Skeletal muscle tissue (tissue), 4 donors: ENCODE data around the gene TRIM23. TPM values are rescaled to one million over a fixed set of nuclear protein-coding genes. Genes with fewer than 3 reads are reported as not detected.

Experiments used
- H3K27ac ChIP-seq: one replicate; pipeline ENCODE4 v1.7.0; 2013; ENCODE audit warnings: mild to moderate bottlenecking, low read depth, low read length, inconsistent platforms
- H3K27me3 ChIP-seq, 3 donors: one replicate each; pipeline ENCODE4 v1.7.0; 2013; ENCODE audit warnings: low read length in 3 of 3; ENCODE audit not compliant: control insufficient read depth in 3 of 3, insufficient read depth in 3 of 3
- H3K36me3 ChIP-seq, 3 donors: one replicate each; pipeline ENCODE4 v1.7.0; 2013; ENCODE audit warnings: low read length in 3 of 3; ENCODE audit not compliant: control insufficient read depth in 3 of 3, insufficient read depth in 3 of 3
- H3K4me1 ChIP-seq, 3 donors: one replicate each; pipeline ENCODE4 v1.7.0; 2013; ENCODE audit warnings: low read length in 3 of 3, mild to moderate bottlenecking in 3 of 3; ENCODE audit not compliant: control insufficient read depth in 3 of 3, insufficient read depth in 3 of 3
- H3K4me3 ChIP-seq, 3 donors: one replicate each; pipeline ENCODE4 v1.7.0; 2013; ENCODE audit warnings: low read length in 3 of 3
- H3K9ac ChIP-seq, 3 donors: one replicate each; pipeline ENCODE4 v1.7.0; 2013; ENCODE audit warnings: low read length in 3 of 3, mild to moderate bottlenecking in 3 of 3, moderate library complexity in 2 of 3, low read depth in 1 of 3
- H3K9me3 ChIP-seq, 3 donors: one replicate each; pipeline ENCODE4 v1.7.0; 2013; ENCODE audit warnings: low read length in 3 of 3; ENCODE audit not compliant: control insufficient read depth in 3 of 3
- total RNA-seq: library from RNA; depleted of rRNA; stranded (reverse); fragments of >200 nt; gene quantifications from one replicate; pipeline ENCODE4 v1.2.3, GENCODE V29; 2014
- donor health status: Osteomylitis.

Gene TRIM23
- total RNA-seq, result 25.6 TPM

DNA sequence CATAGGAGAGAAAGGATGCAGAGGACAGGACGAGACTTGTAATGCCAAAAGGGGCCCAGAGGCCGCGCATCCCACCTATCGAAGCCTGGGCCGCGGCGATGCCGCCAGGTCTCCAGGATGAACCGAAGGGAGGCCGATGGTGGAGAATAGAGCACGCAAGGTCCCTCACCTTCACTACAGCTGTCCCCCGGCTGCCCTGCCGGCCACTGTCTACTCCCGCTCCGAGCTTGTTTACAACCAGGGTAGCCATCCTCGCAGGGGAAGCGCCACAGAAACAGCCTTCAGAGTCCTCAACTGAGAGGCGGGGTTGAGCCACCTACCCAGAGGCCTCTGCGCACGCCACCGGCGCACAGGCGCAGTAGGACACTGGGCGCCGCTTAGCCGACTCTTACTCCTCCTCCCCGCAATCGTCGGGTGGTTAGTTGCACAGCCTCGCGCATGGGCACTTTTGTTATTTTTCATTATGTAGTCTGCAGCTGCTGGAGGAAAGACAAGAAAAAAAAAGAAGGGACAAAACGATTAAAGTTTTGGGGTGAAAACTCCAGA lies at the start of gene TRIM23:
Gene TRIM23 (minus strand): TSS at position 309 of the 546 bp plus-strand sequence. CDS start 59 bp downstream, at position 250.
- peak within 1 kb of the TSS; percentile 98 to 99 (median 98) for H3K9ac ChIP-seq
- no peaks in the 10 kb centered on the region for H3K36me3 ChIP-seq
- H3K4me3 ChIP-seq, result peak within 1 kb of the TSS; percentile 99
- H3K4me1 ChIP-seq, result peaks cover 16 to 33% (median 24%) of the 10 kb centered on the region in 3 donors
- no peaks in the 10 kb centered on the region for H3K9me3 ChIP-seq
- H3K27me3 ChIP-seq, result no peaks in the 10 kb centered on the region
- peak within 1 kb of the TSS; percentile 83 for H3K27ac ChIP-seq

- Histone ChIP-seq H3K4me1 (no peaks in the 10 kb centered on the region), H3K27ac (no peak overlapping the region), H3K9ac (no peak overlapping the region), H3K27me3 (no peaks in the 10 kb centered on the region), H3K36me3 (peaks cover 0 to 13% (median 4%) of the 10 kb centered on the region in 3 donors), H3K4me3 (no peak overlapping the region), H3K9me3 (no peaks in the 10 kb centered on the region)
These were observed 48.7 kb upstream of the TRIM23 start for GRCh38 chr5:65672796-65673195.

- Histone ChIP-seq H3K9me3 (no peaks in the 10 kb centered on the region), H3K27ac (no peak overlapping the region), H3K4me1 (no peaks in the 10 kb centered on the region), H3K36me3 (peaks cover 0 to 23% (median 9%) of the 10 kb centered on the region in 3 donors), H3K9ac (no peak overlapping the region), H3K27me3 (no peaks in the 10 kb centered on the region), H3K4me3 (no peak overlapping the region)
These were observed 44.6 kb upstream of the TRIM23 start for GRCh38 chr5:65668696-65669095.

DNA sequence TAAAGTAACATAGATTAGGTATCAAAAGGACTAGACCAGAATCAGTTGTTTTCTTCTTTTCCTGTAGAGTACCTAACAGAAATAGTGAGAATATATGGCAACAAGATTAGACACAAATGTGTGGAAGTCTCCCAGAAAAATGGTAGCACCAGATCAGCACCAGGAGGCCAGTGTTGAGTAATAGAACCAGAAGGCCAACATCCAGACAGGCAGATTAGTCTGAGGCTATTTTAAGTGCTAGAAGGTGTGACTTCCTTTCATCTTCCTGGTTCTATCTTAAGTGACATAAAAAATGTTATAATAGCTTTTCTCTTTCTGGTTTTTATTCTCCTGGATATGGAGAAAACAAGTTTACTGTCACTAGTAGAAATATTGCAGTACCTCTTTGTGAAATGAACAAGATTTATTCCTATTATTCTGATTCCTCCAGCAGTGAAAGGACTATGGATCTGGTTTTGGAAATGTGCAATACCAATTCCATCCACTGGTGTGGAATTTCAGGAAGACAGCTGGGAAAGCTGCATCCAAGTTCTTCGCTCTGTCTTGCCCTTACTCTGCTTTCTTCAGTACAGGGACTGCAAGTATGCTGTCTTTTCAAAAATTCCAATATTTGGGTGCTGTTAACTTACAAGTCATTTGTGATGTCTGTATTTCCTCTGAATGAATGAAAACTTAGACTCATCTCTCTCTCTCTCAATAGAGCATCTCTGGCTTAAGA lies 39.8 kb upstream of the TRIM23 start:
- Histone ChIP-seq H3K27ac (no peak overlapping the region), H3K4me3 (no peak overlapping the region), H3K36me3 (peaks cover 3 to 30% (median 8%) of the 10 kb centered on the region in 3 donors), H3K4me1 (no peaks in the 10 kb centered on the region), H3K9ac (no peak overlapping the region), H3K9me3 (no peaks in the 10 kb centered on the region), H3K27me3 (no peaks in the 10 kb centered on the region)

- Histone ChIP-seq H3K27me3 (no peaks in the 10 kb centered on the region), H3K9me3 (no peaks in the 10 kb centered on the region), H3K4me3 (no peak overlapping the region), H3K36me3 (peaks cover 0 to 3% (median 3%) of the 10 kb centered on the region in 3 donors), H3K27ac (no peak overlapping the region), H3K9ac (no peak overlapping the region), H3K4me1 (no peaks in the 10 kb centered on the region)
These were observed 30.6 kb upstream of the TRIM23 start for GRCh38 chr5:65654713-65655112.

DNA sequence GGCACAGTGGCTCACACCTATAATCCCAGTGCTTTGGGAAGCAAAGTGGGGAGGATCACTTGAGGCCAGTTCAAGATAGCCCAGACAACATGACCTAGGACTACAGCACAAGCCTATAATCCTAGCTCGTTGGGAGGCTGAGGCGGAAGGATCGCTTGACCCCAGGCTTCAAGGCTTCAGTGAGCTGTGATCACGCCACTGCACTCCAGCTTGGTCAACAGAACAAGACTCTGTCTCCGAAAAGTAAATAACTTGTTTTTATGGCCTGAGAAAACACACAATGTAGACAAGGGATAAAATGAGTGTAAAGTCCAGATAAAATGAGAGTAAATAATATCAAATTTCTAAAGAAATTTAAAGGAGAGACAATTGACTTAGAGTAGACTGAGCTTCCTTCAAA lies 27.0 kb upstream of the TRIM23 start:
- Histone ChIP-seq H3K4me3 (no peak overlapping the region), H3K9ac (no peak overlapping the region), H3K27me3 (no peaks in the 10 kb centered on the region), H3K4me1 (no peaks in the 10 kb centered on the region), H3K9me3 (no peaks in the 10 kb centered on the region), H3K27ac (no peak overlapping the region), H3K36me3 (peaks cover 3 to 9% (median 6%) of the 10 kb centered on the region in 3 donors)

DNA sequence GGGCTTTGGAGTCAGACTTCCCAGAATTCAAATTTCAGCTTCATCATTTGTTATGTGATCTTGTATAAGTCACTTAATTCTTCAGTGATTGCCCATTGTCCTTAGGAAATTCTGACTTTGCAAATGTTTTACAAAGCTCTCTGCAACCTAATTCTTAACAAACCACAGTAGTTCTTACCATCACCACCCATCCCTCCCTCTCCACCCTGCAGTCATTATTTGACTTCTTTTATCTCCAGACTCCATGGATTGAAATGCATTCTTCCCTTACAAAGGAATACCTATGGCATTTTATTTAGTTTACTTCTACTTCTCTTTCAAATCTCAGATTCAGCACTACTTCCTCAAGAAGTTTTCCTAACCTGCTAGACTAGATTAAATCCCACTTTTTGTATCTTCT lies 23.8 kb upstream of the TRIM23 start:
- no peak overlapping the region for H3K27ac ChIP-seq
- H3K27me3 ChIP-seq, result no peaks in the 10 kb centered on the region
- H3K9ac ChIP-seq, result no peak overlapping the region
- H3K4me1 ChIP-seq, result no peaks in the 10 kb centered on the region
- H3K4me3 ChIP-seq, result no peak overlapping the region
- H3K36me3 ChIP-seq, result peaks cover 3 to 9% (median 9%) of the 10 kb centered on the region in 3 donors
- H3K9me3 ChIP-seq, result no peaks in the 10 kb centered on the region

- H3K9ac ChIP-seq, result peak overlapping the region in 1 of 3 donors; percentile 14
- H3K4me3 ChIP-seq, result no peak overlapping the region
- no peak overlapping the region for H3K27ac ChIP-seq
- peaks cover 3 to 9% (median 9%) of the 10 kb centered on the region in 3 donors for H3K36me3 ChIP-seq
- H3K4me1 ChIP-seq, result no peaks in the 10 kb centered on the region
- H3K9me3 ChIP-seq, result no peaks in the 10 kb centered on the region
- no peaks in the 10 kb centered on the region for H3K27me3 ChIP-seq
These were observed 22.8 kb upstream of the TRIM23 start for GRCh38 chr5:65646938-65647337.

- Histone ChIP-seq H3K27ac (no peak overlapping the region), H3K9ac (no peak overlapping the region), H3K4me3 (no peak overlapping the region), H3K4me1 (no peaks in the 10 kb centered on the region), H3K36me3 (peaks cover 15 to 25% (median 18%) of the 10 kb centered on the region in 3 donors), H3K9me3 (no peaks in the 10 kb centered on the region), H3K27me3 (no peaks in the 10 kb centered on the region)
These were observed 16.1 kb upstream of the TRIM23 start for GRCh38 chr5:65640240-65640639.

- Histone ChIP-seq H3K27me3 (no peaks in the 10 kb centered on the region), H3K9ac (no peak overlapping the region), H3K4me3 (no peak overlapping the region), H3K27ac (no peak overlapping the region), H3K36me3 (peaks cover 0 to 15% (median 12%) of the 10 kb centered on the region in 3 donors), H3K9me3 (no peaks in the 10 kb centered on the region), H3K4me1 (peaks cover 2 to 4% (median 3%) of the 10 kb centered on the region in 3 donors)
These were observed 6.8 kb upstream of the TRIM23 start for GRCh38 chr5:65630981-65631380.
